NT2/D1 (cell line): ENCODE measurements around the gene CFAP61.

Experiments used
- SUZ12 ChIP-seq: IDR thresholded peaks from 2 replicates; pipeline ENCODE4 v1.6.1; 2011; ENCODE audit not compliant: insufficient read length, insufficient read depth; ENCODE audit errors: extremely low read depth
- YY1 ChIP-seq: IDR thresholded peaks from 2 replicates; pipeline ENCODE4 v1.6.1; 2011; ENCODE audit not compliant: insufficient read length, insufficient read depth

- TF ChIP-seq SUZ12 (no peak), YY1 (no peak)
These were observed 158.6 kb downstream of the CFAP61 start for GRCh38 chr20:20210943-20211273.
